T-cell (primary cell): Measurements from ENCODE around the gene BCKDK. TPM values are rescaled to one million over a fixed set of nuclear protein-coding genes. Genes with fewer than 3 reads are reported as not detected.
"Not testable (repeated sequence)": the region's sequence is repeated elsewhere in the genome, so short reads cannot be mapped to it uniquely, and the experiment has no call there.

Experiments
- ATAC-seq, 4 experiments: fragments of 200-7000 bp in 3 of 4; fragments of 150-1000 bp in 1 of 4; cut with Tn5 transposase; replicated peaks in 1 of 4; 1 replicate in 3 of 4; 2 replicates in 1 of 4; pipeline ENCODE4 v1.10.0; 2021; ENCODE audit warnings: moderate library complexity in 3 of 4, mild to moderate bottlenecking in 2 of 4, moderate number of reproducible peaks in 1 of 4
- CTCF ChIA-PET, 2 donors: fragments of 300-600 bp; sonication (Branson Sonifier 250); formaldehyde crosslinking; loops; one replicate each; lab custom pipeline; 2022; ENCODE audit warnings: antibody characterized with exemption in 2 of 2; lab: Charles Lee
- POLR2A ChIA-PET, 2 donors: fragments of 300-600 bp; sonication (Branson Sonifier 250); formaldehyde crosslinking; loops; one replicate each; lab custom pipeline; 2022; ENCODE audit warnings: antibody characterized with exemption in 2 of 2; lab: Charles Lee
- DNase-seq, 35 experiments: peaks; one replicate each; pipeline versions ENCODE4 v3.0.0 to v3.0.0-alpha.2; 2013 to 2023
- H3K27ac ChIP-seq: one replicate; pipeline ENCODE4 v1.5.1; 2013; ENCODE audit warnings: low read length
- H3K27me3 ChIP-seq, 2 experiments: replicated peaks in 1 of 2; 1 replicate in 1 of 2; 2 replicates in 1 of 2; pipeline versions ENCODE4 v1.6.1 to v1.7.0; 2013; ENCODE audit warnings: low read length in 1 of 2, mixed read lengths in 1 of 2; ENCODE audit not compliant: control insufficient read depth in 2 of 2, insufficient read depth in 2 of 2; ENCODE audit errors: extremely low read depth in 1 of 2
- H3K36me3 ChIP-seq, 2 donors: 1 replicate in 1 of 2; 2 replicates in 1 of 2; pipeline versions ENCODE4 v1.6.1 to v1.7.0; 2013; ENCODE audit warnings: low read length in 1 of 2; ENCODE audit not compliant: control insufficient read depth in 2 of 2, insufficient read depth in 1 of 2; ENCODE audit errors: extremely low read depth in 1 of 2
- H3K4me1 ChIP-seq, 2 experiments: 1 replicate in 1 of 2; 2 replicates in 1 of 2; pipeline versions ENCODE4 v1.6.1 to v1.7.0; 2013; ENCODE audit warnings: low read length in 2 of 2, mixed read lengths in 1 of 2; ENCODE audit not compliant: insufficient read depth in 2 of 2, control insufficient read depth in 1 of 2; ENCODE audit errors: extremely low read depth in 1 of 2
- H3K4me3 ChIP-seq, 2 donors: 1 replicate in 1 of 2; 2 replicates in 1 of 2; pipeline versions ENCODE4 v1.5.1 to v1.7.0; 2013; ENCODE audit warnings: mild to moderate bottlenecking in 2 of 2, low read length in 1 of 2, moderate library complexity in 1 of 2; ENCODE audit not compliant: control insufficient read depth in 1 of 2; ENCODE audit errors: extremely low read depth in 1 of 2
- H3K9me3 ChIP-seq: 2 replicates; pipeline ENCODE4 v1.7.0; 2013
- H3K27ac Mint-ChIP-seq, 2 donors: one replicate each; pipeline ENCODE4 v1.8.0; 2020 to 2021; ENCODE audit warnings: mild to moderate bottlenecking in 2 of 2, mixed read lengths in 2 of 2
- H3K27me3 Mint-ChIP-seq, 2 donors: one replicate each; pipeline ENCODE4 v1.8.0; 2021 to 2022; ENCODE audit warnings: mixed read lengths in 2 of 2
- H3K36me3 Mint-ChIP-seq: one replicate; pipeline ENCODE4 v1.8.0; 2021; ENCODE audit warnings: mixed read lengths
- H3K4me1 Mint-ChIP-seq, 3 donors: one replicate each; pipeline ENCODE4 v1.8.0; 2020 to 2022; ENCODE audit warnings: mixed read lengths in 3 of 3, mild to moderate bottlenecking in 1 of 3
- H3K4me3 Mint-ChIP-seq, 3 donors: one replicate each; pipeline ENCODE4 v1.8.0; 2020 to 2022; ENCODE audit warnings: mild to moderate bottlenecking in 3 of 3, mixed read lengths in 3 of 3, moderate library complexity in 3 of 3
- H3K9me3 Mint-ChIP-seq, 3 donors: one replicate each; pipeline ENCODE4 v1.8.0; 2020 to 2022; ENCODE audit warnings: mixed read lengths in 3 of 3
- WGBS: methylation state at CpG from one replicate; pipeline ENCODE4 v1.1.5; 2013; ENCODE audit warnings: missing lambda C conversion rate; ENCODE audit not compliant: insufficient coverage; 5-methylcytosine and 5-hydroxymethylcytosine counted together
- total RNA-seq, 35 experiments: library from RNA in 6 of 35; stranded (reverse) in 6 of 35; fragments of 120-200 nt in 1 of 35; gene quantifications; one replicate each; pipeline versions ENCODE4 v1.2.1 to v1.2.4 and lab custom pipeline; 2013 to 2026

BCKDK gene
- total RNA-seq, 5 donors from 2014 or later (not counting 1 experiment from before 2014, with no cell fraction given) = 7.6 to 21.3 (median 19.3) TPM

DNA sequence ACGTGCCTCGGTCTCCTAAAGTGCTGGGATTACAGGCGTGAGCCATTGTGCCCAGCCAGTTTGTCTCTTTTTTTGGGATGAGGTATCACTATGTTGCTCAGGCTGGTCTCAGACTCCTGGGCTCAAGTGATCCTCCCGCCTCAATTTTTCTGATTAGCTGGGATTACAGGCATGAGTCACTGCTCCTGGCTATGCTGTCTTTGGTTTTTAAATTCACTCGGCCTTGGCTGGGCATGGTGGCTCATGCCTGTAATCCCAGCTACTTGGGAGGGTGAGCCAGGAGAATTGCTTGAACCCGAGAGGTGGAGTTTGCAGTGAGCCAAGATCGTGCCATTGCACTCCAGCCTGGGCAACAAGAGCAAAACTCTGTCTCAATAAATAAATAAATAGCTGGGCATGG is 36.2 kb downstream of the BCKDK start:
- ATAC-seq, H3K9me3 ChIP-seq, H3K9me3 Mint-ChIP-seq, H3K4me3 ChIP-seq, POLR2A ChIA-PET, H3K27ac ChIP-seq, H3K36me3 ChIP-seq, CTCF ChIA-PET, H3K27me3 Mint-ChIP-seq, DNase-seq, H3K36me3 Mint-ChIP-seq: not testable (repeated sequence)
- Mint-ChIP-seq H3K4me3 (peak overlapping the region in 2 of 3 donors; percentile 69 to 71), H3K27ac (peak overlapping the region in 1 of 2 donors; percentile 70), H3K4me1 (peaks cover 11 to 15% (median 14%) of the 10 kb centered on the region in 3 donors)
- Histone ChIP-seq H3K4me1 (peaks cover 2 to 22% of the 10 kb centered on the region in 2 experiments), H3K27me3 (peaks cover 0 to 12% of the 10 kb centered on the region in 2 experiments)
- WGBS = 97% methylated on average over 6 of the region's 7 CpGs

- Histone ChIP-seq H3K9me3 (no peaks in the 10 kb centered on the region), H3K27ac (no peak overlapping the region), H3K27me3 (peaks cover 0 to 13% of the 10 kb centered on the region in 2 experiments), H3K36me3 (no peaks in the 10 kb centered on the region), H3K4me3 (no peak overlapping the region), H3K4me1 (peaks cover 2 to 22% of the 10 kb centered on the region in 2 experiments)
- H3K27me3 Mint-ChIP-seq = peaks cover 7 to 9% of the 10 kb centered on the region in 2 donors
- CTCF ChIA-PET = interaction anchor here (0.7 kb wide), 2 partner anchors 28 to 599 kb away, joined by 3 to 5 read pairs; partner anchors contain the start of gene KAT8 (in 1 of the 2)
- 79% methylated on average over 4 of the region's 12 CpGs for WGBS
- H3K36me3 Mint-ChIP-seq = no peaks in the 10 kb centered on the region
- H3K4me1 Mint-ChIP-seq = peaks cover 11 to 15% (median 14%) of the 10 kb centered on the region in 3 donors
- ATAC-seq (no peak), DNase-seq (no peak)
- no peak overlapping the region for H3K4me3 Mint-ChIP-seq
- POLR2A ChIA-PET = interaction anchor here in 1 of 2 donors (0.6 kb wide), 2 partner anchors 28 to 1188 kb away, joined by 6 read pairs; partner anchors contain the start of gene KAT8
- H3K9me3 Mint-ChIP-seq = no peaks in the 10 kb centered on the region
- H3K27ac Mint-ChIP-seq = no peak overlapping the region
These were observed 37.3 kb downstream of the BCKDK start for GRCh38 chr16:31145398-31145990.

GRCh38 chr16:31147574-31147973 is 39.4 kb downstream of the BCKDK start:
- H3K36me3 Mint-ChIP-seq = no peaks in the 10 kb centered on the region
- Histone ChIP-seq H3K27me3 (peaks cover 0 to 13% of the 10 kb centered on the region in 2 experiments), H3K4me3 (no peak overlapping the region), H3K36me3 (no peaks in the 10 kb centered on the region), H3K4me1 (peaks cover 2 to 12% of the 10 kb centered on the region in 2 experiments), H3K9me3 (no peaks in the 10 kb centered on the region), H3K27ac (no peak overlapping the region)
- ChIA-PET POLR2A (interaction anchor here in 1 of 2 donors (0.6 kb wide), 1 partner anchor 16 kb away, joined by 3 read pairs; no protein-coding TSS in a partner anchor), CTCF (no interaction called here)
- ATAC-seq = no peak
- peaks cover 6 to 10% (median 10%) of the 10 kb centered on the region in 3 donors for H3K4me1 Mint-ChIP-seq
- H3K27ac Mint-ChIP-seq = no peak overlapping the region
- no peak for DNase-seq
- no peaks in the 10 kb centered on the region for H3K9me3 Mint-ChIP-seq
- WGBS = 82% methylated on average over 1 of the region's 3 CpGs
- no peak overlapping the region for H3K4me3 Mint-ChIP-seq
- peaks cover 7 to 9% of the 10 kb centered on the region in 2 donors for H3K27me3 Mint-ChIP-seq

- peaks cover 6 to 10% (median 10%) of the 10 kb centered on the region in 3 donors for H3K4me1 Mint-ChIP-seq
These were observed 40.1 kb downstream of the BCKDK start for GRCh38 chr16:31148281-31148728.

GRCh38 chr16:31148896-31149295 is 40.7 kb downstream of the BCKDK start:
- ATAC-seq (no peak), DNase-seq (no peak)
- Mint-ChIP-seq H3K4me3 (no peak overlapping the region), H3K36me3 (no peaks in the 10 kb centered on the region), H3K27ac (no peak overlapping the region), H3K4me1 (peaks cover under 1 to 4% (median 4%) of the 10 kb centered on the region in 3 donors), H3K27me3 (peaks cover 7 to 9% of the 10 kb centered on the region in 2 donors), H3K9me3 (no peaks in the 10 kb centered on the region)
- WGBS = 96% methylated on average over 24 of the region's 25 CpGs
- H3K9me3 ChIP-seq = no peaks in the 10 kb centered on the region
- POLR2A ChIA-PET = no interaction called here
- no peaks in the 10 kb centered on the region for H3K4me1 ChIP-seq
- CTCF ChIA-PET = no interaction called here
- peaks cover 0 to 13% of the 10 kb centered on the region in 2 experiments for H3K27me3 ChIP-seq
- H3K4me3 ChIP-seq = no peak overlapping the region
- no peak overlapping the region for H3K27ac ChIP-seq
- H3K36me3 ChIP-seq = no peaks in the 10 kb centered on the region

More at GRCh38 chr16:31148281-31148728, 40.1 kb downstream of the BCKDK start:
- Mint-ChIP-seq H3K27ac (no peak overlapping the region), H3K4me3 (no peak overlapping the region), H3K36me3 (no peaks in the 10 kb centered on the region), H3K27me3 (peaks cover 7 to 9% of the 10 kb centered on the region in 2 donors), H3K9me3 (no peaks in the 10 kb centered on the region)
- Histone ChIP-seq H3K4me1 (peaks cover 0 to 4% of the 10 kb centered on the region in 2 experiments), H3K27ac (no peak overlapping the region), H3K27me3 (peaks cover 0 to 13% of the 10 kb centered on the region in 2 experiments), H3K36me3 (no peaks in the 10 kb centered on the region), H3K4me3 (no peak overlapping the region), H3K9me3 (no peaks in the 10 kb centered on the region)
- no peak for DNase-seq
- ChIA-PET CTCF (no interaction called here), POLR2A (interaction anchor here in 1 of 2 donors (0.6 kb wide), 1 partner anchor 15 kb away, joined by 3 read pairs; no protein-coding TSS in a partner anchor)
- ATAC-seq = no peak
- WGBS = 82% methylated on average over 35 of the region's 40 CpGs

DNA sequence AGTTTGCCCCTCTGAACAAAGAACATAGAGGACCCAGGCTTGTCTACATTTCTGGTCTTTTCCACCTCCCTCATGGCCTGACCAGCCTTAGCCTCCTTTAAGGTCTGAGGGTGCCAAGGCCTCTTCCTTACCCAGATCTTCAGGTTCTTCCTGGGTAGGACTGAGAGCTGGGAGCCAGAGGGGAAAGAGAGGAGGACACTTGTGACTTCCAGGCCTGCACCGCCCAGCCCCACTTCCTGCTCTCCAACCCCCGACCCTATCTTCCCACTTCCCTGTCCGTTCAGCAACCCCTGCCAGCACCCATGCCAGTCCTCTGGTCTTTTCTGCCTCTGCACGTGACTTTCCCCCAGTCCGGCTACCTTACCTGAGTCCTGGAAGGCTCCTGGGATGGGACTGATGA is 41.1 kb downstream of the BCKDK start:
- Mint-ChIP-seq H3K4me1 (peaks cover 0 to 2% (median 0%) of the 10 kb centered on the region in 3 donors), H3K27me3 (peaks cover 7 to 9% of the 10 kb centered on the region in 2 donors), H3K36me3 (no peaks in the 10 kb centered on the region), H3K27ac (no peak overlapping the region), H3K4me3 (no peak overlapping the region), H3K9me3 (no peaks in the 10 kb centered on the region)
- Histone ChIP-seq H3K36me3 (no peaks in the 10 kb centered on the region), H3K27me3 (peaks cover 0 to 13% of the 10 kb centered on the region in 2 experiments), H3K27ac (no peak overlapping the region), H3K4me1 (no peaks in the 10 kb centered on the region), H3K9me3 (no peaks in the 10 kb centered on the region), H3K4me3 (no peak overlapping the region)
- ATAC-seq (no peak), DNase-seq (no peak)
- ChIA-PET POLR2A (no interaction called here), CTCF (no interaction called here)
- WGBS = no CpG with 5 or more reads among the region's 5 CpGs
